Measurements from ENCODE around the gene INPP5D. TPM values are rescaled to one million over a fixed set of nuclear protein-coding genes. Genes with fewer than 3 reads are reported as not detected.

INPP5D gene
- total and polyA plus RNA-seq, 2 of the 8 experiments (the other 6 are each of a cell fraction or from before 2014, with no cell fraction given), result 4.5 to 7.1 TPM

- H3K56ac ChIP-seq (replicated peaks; ENCODE audit: insufficient read length, low read depth, low read length), result no peak overlapping the region
- no peak overlapping the region for H3K14ac ChIP-seq (ENCODE audit: insufficient read length)
- H3K27ac ChIP-seq (ENCODE audit: low read depth, low read length), result no peak overlapping the region
- H2BK20ac ChIP-seq (ENCODE audit: low read length), result no peak overlapping the region
- no peak overlapping the region for H4K5ac ChIP-seq (ENCODE audit: insufficient read length, low read depth, low read length)
- H3K4me1 ChIP-seq (replicated peaks in 1 of 4; ENCODE audit: control insufficient read depth in 3 of 4, insufficient read depth in 4 of 4, low read length in 3 of 4), result peaks cover 2 to 8% (median 5%) of the 10 kb centered on the region in 4 experiments; a peak in 6 of 7 replicates
- TF ChIP-seq SIX5 (IDR thresholded peaks at IDR 0.05; ENCODE audit: low read depth, low read length) (no peak), KDM4A (IDR thresholded peaks at IDR 0.05; ENCODE audit: low read depth, low read length, severe bottlenecking) (no peak), EZH2 (IDR thresholded peaks at IDR 0.05; ENCODE audit: low read depth, low read length, severe bottlenecking) (no peak)
- DNase-seq (ENCODE audit: low read depth in 1 of 2, low spot score in 2 of 2) (no peak), FAIRE-seq (no peak)
- no peak overlapping the region for H2AFZ ChIP-seq (ENCODE audit: low read length)
- H3K79me1 ChIP-seq (ENCODE audit: low read depth, low read length), result no peaks in the 10 kb centered on the region
- H3K79me2 ChIP-seq (ENCODE audit: control insufficient read depth in 1 of 2, insufficient read depth in 2 of 2, low read length in 2 of 2), result no peaks in the 10 kb centered on the region
- no peaks in the 10 kb centered on the region for H3K23me2 ChIP-seq (ENCODE audit: low read depth, low read length)
- H3K18ac ChIP-seq (ENCODE audit: extremely low read depth, low read length), result no peak overlapping the region
- ChIA-PET CTCF (ENCODE audit: partially characterized antibody) (interaction anchor here (1.3 to 1.9 kb wide), 2 partner anchors 20 to 48 kb away, joined by 3 to 7 read pairs; partner anchors contain the start of gene INPP5D), POLR2A (ENCODE audit: partially characterized antibody) (no interaction called here)
- 86% methylated on average over 11 of the region's 11 CpGs; no CpG with 5 or more reads in 1 of the 2 experiments for WGBS, 2 experiments (ENCODE audit: extremely low coverage in 1 of 2, insufficient coverage in 1 of 2, insufficient read length in 1 of 2, insufficient replicate concordance in 2 of 2, low coverage in 1 of 2, low lambda C conversion rate in 2 of 2, missing lambda C conversion rate in 1 of 2)
- H4K91ac ChIP-seq (replicated peaks; ENCODE audit: insufficient read length, low read length), result no peak overlapping the region
- no peaks in the 10 kb centered on the region for H4K20me1 ChIP-seq (replicated peaks in 1 of 2; ENCODE audit: control insufficient read depth in 1 of 2, insufficient read depth in 2 of 2, low read length in 2 of 2)
- H3K9ac ChIP-seq (replicated peaks in 1 of 4; ENCODE audit: extremely low read depth in 1 of 4, low read depth in 3 of 4, low read length in 3 of 4), result no peak overlapping the region
- H4K8ac ChIP-seq (ENCODE audit: extremely low read depth, insufficient read depth, low read length), result no peak overlapping the region
- no peak overlapping the region for H3K23ac ChIP-seq (ENCODE audit: insufficient read length)
- H3K36me3 ChIP-seq (ENCODE audit: control insufficient read depth in 2 of 4, insufficient read depth in 4 of 4, low read length in 3 of 4), result no peaks in the 10 kb centered on the region
- H2AK5ac ChIP-seq (ENCODE audit: low read depth, low read length), result no peak overlapping the region
- no peak overlapping the region for H3K4me3 ChIP-seq (ENCODE audit: extremely low read depth in 1 of 4, insufficient read depth in 2 of 4, low read depth in 3 of 4, low read length in 4 of 4)
- no peaks in the 10 kb centered on the region for H3K27me3 ChIP-seq (replicated peaks in 1 of 4; ENCODE audit: control insufficient read depth in 3 of 4, extremely low read depth in 1 of 4, insufficient read depth in 3 of 4, low read length in 3 of 4)
- no peak overlapping the region for H2BK5ac ChIP-seq (ENCODE audit: low read depth, low read length)
- H2BK12ac ChIP-seq (ENCODE audit: low read depth, low read length), result no peak overlapping the region
- no peaks in the 10 kb centered on the region for H3K9me3 ChIP-seq (ENCODE audit: insufficient read depth in 2 of 2, low read depth in 1 of 2, low read length in 1 of 2)
- H2BK120ac ChIP-seq (replicated peaks; ENCODE audit: low read depth, low read length), result no peak overlapping the region
- no peak overlapping the region for H2BK15ac ChIP-seq (ENCODE audit: low read length)
- no peak overlapping the region for H3K4ac ChIP-seq (replicated peaks; ENCODE audit: insufficient read length, low read depth, low read length)
- no peak overlapping the region for H3K4me2 ChIP-seq (ENCODE audit: insufficient read depth in 1 of 2, low read depth in 2 of 2, low read length in 2 of 2)
Observed at GRCh38 chr2:233080836-233081229, 20.7 kb downstream of the INPP5D start.

Measured in H1 (cell line).